HFFc6 (cell line): ENCODE measurements around the gene E2F1. TPM values are rescaled to one million over a fixed set of nuclear protein-coding genes. Genes with fewer than 3 reads are reported as not detected.

ENCODE experiments used
- DNase-seq: peaks from one replicate; pipeline ENCODE4 v3.0.0-alpha.2; 2018
- H3K27ac Mint-ChIP-seq: 2 replicates; pipeline ENCODE4 v1.8.0; 2020; ENCODE audit warnings: mild to moderate bottlenecking, mixed read lengths
- H3K27me3 Mint-ChIP-seq: 2 replicates; pipeline ENCODE4 v1.8.0; 2021; ENCODE audit warnings: mild to moderate bottlenecking, moderate library complexity, mixed read lengths; ENCODE audit not compliant: insufficient read depth
- H3K36me3 Mint-ChIP-seq: 2 replicates; pipeline ENCODE4 v1.8.0; 2021; ENCODE audit warnings: low read depth, mixed read lengths
- H3K4me1 Mint-ChIP-seq: 2 replicates; pipeline ENCODE4 v1.8.0; 2020; ENCODE audit warnings: low read depth, mixed read lengths
- H3K4me3 Mint-ChIP-seq: 2 replicates; pipeline ENCODE4 v1.8.0; 2020; ENCODE audit warnings: mild to moderate bottlenecking, moderate library complexity, mixed read lengths
- H3K9me3 Mint-ChIP-seq: 2 replicates; pipeline ENCODE4 v1.8.0; 2020; ENCODE audit warnings: mild to moderate bottlenecking, mixed read lengths
- CTCF ChIP-seq: fragments of 200-600 bp; sonication (generic); IDR thresholded peaks from 2 replicates; pipeline ENCODE4 v1.5.0; 2021; ENCODE audit warnings: antibody characterized with exemption, mild to moderate bottlenecking
- total RNA-seq, 6 experiments: library from RNA; stranded (reverse); fragmentation: NEBNext Ultra II Directional; extraction: Animal tissue kit (Norgen Biotek cat#: 25700); gene quantifications; 2 replicates in 1 of 6; 3 replicates in 5 of 6; pipeline ENCODE4 v1.2.3, GENCODE V29; 2021

The E2F1 gene
- total RNA-seq, 6 experiments from 2014 or later = 11.3 to 21.7 (median 20.2) TPM

DNA sequence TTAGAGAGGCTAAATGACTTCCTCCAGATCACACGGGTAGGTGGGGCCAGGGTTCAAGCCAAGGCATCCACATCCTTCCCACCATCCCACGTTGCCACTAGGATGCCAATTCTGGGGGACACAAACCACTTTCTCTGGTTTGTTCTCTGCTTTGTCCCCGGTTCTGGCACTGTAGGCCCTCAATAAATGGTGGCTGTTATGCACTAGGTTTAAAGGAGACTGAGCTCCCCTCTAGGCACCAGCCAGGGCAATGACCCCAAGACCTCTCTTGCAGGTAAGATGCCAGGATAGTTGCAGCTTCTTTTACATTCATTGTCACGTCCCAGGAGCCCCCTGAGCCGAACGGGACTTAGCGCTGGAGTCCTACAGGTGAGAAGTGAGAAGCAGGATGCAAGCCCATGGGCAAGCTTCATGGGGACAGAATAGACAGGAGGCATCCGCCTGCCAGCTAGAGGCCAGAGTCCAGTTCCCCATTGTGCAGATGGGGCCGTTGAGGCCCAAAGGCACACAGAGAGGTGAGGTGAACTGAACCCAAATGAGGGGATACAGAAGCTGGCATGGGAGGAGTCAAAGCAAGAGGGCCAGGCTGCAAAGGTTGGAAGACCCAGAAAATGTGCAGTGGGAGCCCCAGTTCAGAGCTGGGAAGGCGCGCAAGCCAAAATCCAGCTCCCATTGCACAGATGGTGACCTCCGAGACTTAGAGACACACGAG is 33.2 kb upstream of the E2F1 start:
- DNase-seq = no peak
- peaks cover 18% of the 10 kb centered on the region for H3K4me1 Mint-ChIP-seq
- H3K27me3 Mint-ChIP-seq = peaks cover 4% of the 10 kb centered on the region
- TF ChIP-seq CTCF = no peak
- peaks cover 4% of the 10 kb centered on the region; the same call in 1 of the 2 replicates for H3K9me3 Mint-ChIP-seq
- H3K27ac Mint-ChIP-seq = peak overlapping the region; percentile 85
- H3K36me3 Mint-ChIP-seq = peaks cover 8% of the 10 kb centered on the region
- H3K4me3 Mint-ChIP-seq = peak overlapping the region; percentile 96

- H3K27me3 Mint-ChIP-seq = peaks cover 4% of the 10 kb centered on the region
- peaks cover 18% of the 10 kb centered on the region for H3K4me1 Mint-ChIP-seq
- no peak for DNase-seq
- no peak overlapping the region for H3K4me3 Mint-ChIP-seq
- peaks cover 8% of the 10 kb centered on the region for H3K36me3 Mint-ChIP-seq
- no peak for TF ChIP-seq CTCF
- peaks cover 4% of the 10 kb centered on the region; the same call in 1 of the 2 replicates for H3K9me3 Mint-ChIP-seq
- H3K27ac Mint-ChIP-seq = no peak overlapping the region
Observed at GRCh38 chr20:33716498-33716897, 30.3 kb upstream of the E2F1 start.

DNA sequence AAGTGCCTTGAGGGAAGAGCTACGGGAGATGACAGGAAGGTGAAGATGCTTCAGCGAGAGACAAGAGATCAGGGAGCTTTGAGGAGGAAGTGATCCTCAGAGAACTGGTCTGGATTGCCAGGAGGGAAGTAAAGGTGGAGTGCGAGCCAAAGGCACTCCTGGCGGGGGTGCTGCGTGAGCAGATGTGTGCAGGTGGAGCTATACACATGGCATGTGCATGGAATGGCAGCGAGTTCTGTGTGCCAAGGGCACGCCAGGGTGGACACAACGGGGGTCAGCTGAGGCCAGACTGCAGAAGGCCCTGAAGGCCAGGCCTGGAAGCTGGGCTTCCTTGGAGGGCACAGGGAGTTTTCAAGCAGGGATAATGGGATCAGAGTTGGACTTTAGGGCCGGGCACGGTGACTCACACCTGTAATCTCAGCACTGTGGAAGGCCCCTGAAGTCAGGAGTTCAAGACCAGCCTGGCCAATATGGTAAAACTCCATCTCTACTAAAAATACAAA is 27.7 kb upstream of the E2F1 start:
- H3K4me1 Mint-ChIP-seq = no peaks in the 10 kb centered on the region
- H3K9me3 Mint-ChIP-seq = no peaks in the 10 kb centered on the region
- no peak for TF ChIP-seq CTCF
- H3K4me3 Mint-ChIP-seq = no peak overlapping the region
- DNase-seq = no peak
- no peaks in the 10 kb centered on the region; the same call in 1 of the 2 replicates for H3K36me3 Mint-ChIP-seq
- H3K27me3 Mint-ChIP-seq = no peaks in the 10 kb centered on the region
- no peak overlapping the region for H3K27ac Mint-ChIP-seq

DNA sequence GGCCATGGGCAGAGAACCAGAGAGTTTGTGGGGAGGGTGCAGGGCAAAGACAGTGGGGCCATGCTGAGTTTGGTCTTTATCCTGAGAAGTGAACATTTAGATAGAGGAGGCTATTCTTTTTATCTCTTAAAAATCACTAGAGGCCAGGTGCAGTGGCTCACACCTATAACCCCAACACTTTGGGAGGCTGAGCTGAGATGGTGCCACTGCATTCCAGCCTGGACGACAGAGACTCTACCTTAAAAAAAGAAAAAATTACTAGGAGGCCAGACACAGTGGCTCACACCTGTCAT is 25.2 kb upstream of the E2F1 start:
- no peaks in the 10 kb centered on the region for H3K9me3 Mint-ChIP-seq
- H3K27me3 Mint-ChIP-seq = no peaks in the 10 kb centered on the region
- no peaks in the 10 kb centered on the region for H3K4me1 Mint-ChIP-seq
- DNase-seq = no peak
- H3K4me3 Mint-ChIP-seq = no peak overlapping the region
- no peak for TF ChIP-seq CTCF
- H3K27ac Mint-ChIP-seq = no peak overlapping the region
- no peaks in the 10 kb centered on the region; the same call in 1 of the 2 replicates for H3K36me3 Mint-ChIP-seq

DNA sequence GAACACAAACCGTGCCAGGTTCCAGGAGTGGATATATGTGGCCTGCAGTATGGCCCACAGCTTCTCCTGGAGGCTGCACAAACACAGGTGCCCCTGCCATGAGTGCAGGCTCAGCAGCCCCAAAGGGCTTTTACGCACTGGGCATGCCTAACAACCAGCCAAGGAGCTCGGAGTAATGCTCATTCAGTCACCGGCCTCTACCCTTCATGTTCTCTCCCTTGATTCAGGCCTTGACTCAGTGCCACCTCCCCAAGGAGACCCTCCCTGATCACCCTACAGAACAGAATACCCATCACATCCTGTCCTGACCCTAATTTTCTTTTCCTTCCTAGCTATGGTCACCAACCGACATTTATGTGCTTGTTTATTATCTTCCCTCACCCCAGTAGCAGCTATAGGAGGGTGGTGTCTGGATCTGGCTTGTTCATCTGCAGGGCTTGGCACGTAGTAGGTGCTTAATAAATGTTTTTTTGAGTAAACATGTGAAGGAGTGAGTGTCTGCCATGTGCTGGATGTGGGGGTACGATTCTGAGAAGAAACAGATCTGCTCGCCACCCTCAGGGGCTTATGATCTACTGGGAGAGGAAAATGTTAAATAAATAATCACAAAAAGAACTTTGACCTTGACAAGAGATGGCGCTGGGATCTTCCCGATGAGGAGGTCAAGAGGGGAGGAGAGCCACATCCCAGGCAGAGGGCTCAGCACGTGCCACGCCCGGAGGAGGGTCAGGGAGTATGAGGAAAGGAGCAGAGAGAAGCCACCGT is 24.7 kb upstream of the E2F1 start:
- Mint-ChIP-seq H3K27me3 (no peaks in the 10 kb centered on the region), H3K9me3 (no peaks in the 10 kb centered on the region), H3K36me3 (no peaks in the 10 kb centered on the region; the same call in 1 of the 2 replicates), H3K4me3 (no peak overlapping the region), H3K4me1 (no peaks in the 10 kb centered on the region), H3K27ac (no peak overlapping the region)
- TF ChIP-seq CTCF = no peak
- DNase-seq = no peak
